HEK293 (cell line): ENCODE measurements around the gene TMCC2.

Experiments used
- CTCF ChIA-PET: fragments of 350-600 bp; formaldehyde crosslinking; extraction: SDS; loops from one replicate; lab custom pipeline; 2021; ENCODE audit warnings: antibody characterized with exemption; lab: Yijun Ruan, JAX
- POLR2A ChIA-PET: fragments of 300-600 bp; formaldehyde crosslinking; extraction: SDS; loops from one replicate; lab custom pipeline; 2020; ENCODE audit warnings: antibody characterized with exemption, inconsistent platforms; lab: Yijun Ruan, JAX
- H3K27ac ChIP-seq: fragments of 200-500 bp; sonication (Bioruptor generic); 2 replicates; pipeline ENCODE4 v1.5.1; 2014; ENCODE audit warnings: low read depth, low read length, control low read depth, inconsistent platforms; ENCODE audit errors: extremely low read depth
- H3K36me3 ChIP-seq, 2 experiments: fragments of 200-500 bp in 1 of 2; sonication (Bioruptor generic) in 1 of 2; 1 replicate in 1 of 2; 2 replicates in 1 of 2; pipeline ENCODE4 v1.5.1; 2014 to 2017; ENCODE audit warnings: inconsistent platforms in 2 of 2, low read length in 2 of 2; ENCODE audit not compliant: control insufficient read depth in 2 of 2, insufficient read depth in 1 of 2
- H3K4me1 ChIP-seq: fragments of 200-500 bp; sonication (Bioruptor generic); 2 replicates; pipeline ENCODE4 v1.5.1; 2014; ENCODE audit warnings: mild to moderate bottlenecking, low read length, inconsistent platforms; ENCODE audit not compliant: control insufficient read depth, insufficient read depth
- H3K4me3 ChIP-seq: 2 replicates; pipeline ENCODE4 v1.5.1; 2011; ENCODE audit warnings: low read depth, mild to moderate bottlenecking, control low read depth, low read length, moderate library complexity
- H3K9me3 ChIP-seq: fragments of 200-500 bp; sonication (Bioruptor generic); 2 replicates; pipeline ENCODE4 v1.5.1; 2014; ENCODE audit warnings: low read depth, low read length, inconsistent platforms; ENCODE audit not compliant: control insufficient read depth, insufficient read depth
- EGR2 ChIP-seq: fragments of 450-650 bp; formaldehyde crosslinking; IDR thresholded peaks from 2 replicates; pipeline ENCODE4 v1.5.1; 2016; ENCODE audit warnings: low read depth, missing biosample characterization, missing genetic modification characterization
- FEZF1 ChIP-seq: fragments of 450-650 bp; formaldehyde crosslinking; IDR thresholded peaks from 2 replicates; pipeline ENCODE4 v1.5.1; 2016; ENCODE audit warnings: missing biosample characterization, missing genetic modification characterization
- GLIS1 ChIP-seq: fragments of 450-650 bp; formaldehyde crosslinking; IDR thresholded peaks from 2 replicates; pipeline ENCODE4 v1.5.1; 2016; ENCODE audit warnings: missing biosample characterization, missing genetic modification characterization
- REPIN1 ChIP-seq: fragments of 450-650 bp; formaldehyde crosslinking; IDR thresholded peaks from 2 replicates; pipeline ENCODE4 v1.5.1; 2017; ENCODE audit warnings: missing biosample characterization, missing genetic modification characterization, low read depth
- SALL2 ChIP-seq: fragments of 450-650 bp; formaldehyde crosslinking; IDR thresholded peaks from 2 replicates; pipeline ENCODE4 v1.5.0; 2017; ENCODE audit warnings: missing biosample characterization, mild to moderate bottlenecking, missing genetic modification characterization, borderline replicate concordance
- WT1 ChIP-seq: fragments of 450-650 bp; formaldehyde crosslinking; IDR thresholded peaks from 2 replicates; pipeline ENCODE4 v1.5.1; 2016; ENCODE audit warnings: missing biosample characterization, missing genetic modification characterization
- ZBTB8A ChIP-seq: fragments of 450-650 bp; formaldehyde crosslinking; IDR thresholded peaks from 2 replicates; pipeline ENCODE4 v1.5.1; 2016; ENCODE audit warnings: missing biosample characterization, missing genetic modification characterization
- ZFP69B ChIP-seq: fragments of 450-650 bp; formaldehyde crosslinking; IDR thresholded peaks from 2 replicates; pipeline ENCODE4 v1.5.1; 2016; ENCODE audit warnings: missing biosample characterization, missing genetic modification characterization
- ZNF10 ChIP-seq: fragments of 450-650 bp; formaldehyde crosslinking; IDR thresholded peaks from 2 replicates; pipeline ENCODE4 v1.5.1; 2017; ENCODE audit warnings: missing biosample characterization, missing genetic modification characterization
- ZNF121 ChIP-seq: fragments of 450-650 bp; formaldehyde crosslinking; IDR thresholded peaks from 2 replicates; pipeline ENCODE4 v1.5.1; 2016; ENCODE audit warnings: missing biosample characterization, missing genetic modification characterization
- ZNF140 ChIP-seq: fragments of 450-650 bp; formaldehyde crosslinking; IDR thresholded peaks from 2 replicates; pipeline ENCODE4 v1.5.1; 2016; ENCODE audit warnings: missing biosample characterization, missing genetic modification characterization
- ZNF146 ChIP-seq: fragments of 450-650 bp; formaldehyde crosslinking; IDR thresholded peaks from 2 replicates; pipeline ENCODE4 v1.5.1; 2016; ENCODE audit warnings: missing biosample characterization, missing genetic modification characterization
- ZNF157 ChIP-seq: fragments of 450-650 bp; formaldehyde crosslinking; IDR thresholded peaks from 2 replicates; pipeline ENCODE4 v1.5.1; 2016; ENCODE audit warnings: missing biosample characterization, missing genetic modification characterization
- ZNF16 ChIP-seq: fragments of 450-650 bp; formaldehyde crosslinking; IDR thresholded peaks from 2 replicates; pipeline ENCODE4 v1.5.1; 2016; ENCODE audit warnings: low read depth, missing biosample characterization, missing genetic modification characterization
- ZNF19 ChIP-seq: fragments of 450-650 bp; formaldehyde crosslinking; IDR thresholded peaks from 2 replicates; pipeline ENCODE4; 2016; ENCODE audit warnings: missing biosample characterization, missing genetic modification characterization, low read depth
- ZNF202 ChIP-seq: fragments of 450-650 bp; formaldehyde crosslinking; IDR thresholded peaks from 2 replicates; pipeline ENCODE4 v1.5.1; 2016; ENCODE audit warnings: missing biosample characterization, missing genetic modification characterization, borderline replicate concordance
- ZNF302 ChIP-seq: fragments of 450-650 bp; formaldehyde crosslinking; IDR thresholded peaks from 2 replicates; pipeline ENCODE4 v1.5.1; 2016; ENCODE audit warnings: missing biosample characterization, missing genetic modification characterization, low read depth
- ZNF366 ChIP-seq: fragments of 450-650 bp; formaldehyde crosslinking; conservative IDR thresholded peaks from 2 replicates; pipeline ENCODE4 v1.5.1; 2016; ENCODE audit warnings: missing biosample characterization, missing genetic modification characterization
- ZNF391 ChIP-seq: fragments of 450-650 bp; formaldehyde crosslinking; IDR thresholded peaks from 2 replicates; pipeline ENCODE4 v1.5.1; 2016; ENCODE audit warnings: low read depth, missing biosample characterization, missing genetic modification characterization, borderline replicate concordance
- ZNF530 ChIP-seq: fragments of 450-650 bp; formaldehyde crosslinking; IDR thresholded peaks from 2 replicates; pipeline ENCODE4 v1.5.1; 2016; ENCODE audit warnings: low read depth, missing biosample characterization, missing genetic modification characterization
- ZNF610 ChIP-seq: fragments of 450-650 bp; formaldehyde crosslinking; IDR thresholded peaks from 2 replicates; pipeline ENCODE4 v1.5.1; 2016; ENCODE audit warnings: missing biosample characterization, missing genetic modification characterization, borderline replicate concordance
- ZNF660 ChIP-seq: fragments of 450-650 bp; IDR thresholded peaks from 2 replicates; pipeline ENCODE4 v1.5.1; 2018; ENCODE audit warnings: missing biosample characterization, mild to moderate bottlenecking, missing genetic modification characterization
- ZNF677 ChIP-seq: fragments of 450-650 bp; IDR thresholded peaks from 2 replicates; pipeline ENCODE4 v1.5.0; 2018; ENCODE audit warnings: missing biosample characterization, mild to moderate bottlenecking, missing genetic modification characterization, moderate library complexity
- ZNF76 ChIP-seq: fragments of 450-650 bp; formaldehyde crosslinking; IDR thresholded peaks from 2 replicates; pipeline ENCODE4; 2016; ENCODE audit warnings: low read depth, missing biosample characterization, missing genetic modification characterization, borderline replicate concordance
- ZNF768 ChIP-seq: fragments of 450-650 bp; formaldehyde crosslinking; IDR thresholded peaks from 2 replicates; pipeline ENCODE4 v1.5.1; 2018; ENCODE audit warnings: missing biosample characterization, mild to moderate bottlenecking, missing genetic modification characterization
- TF ChIP-seq, protein P1 (sequence below): fragments of 450-650 bp; formaldehyde crosslinking; IDR thresholded peaks from 2 replicates; pipeline ENCODE4 v1.5.1; 2016; ENCODE audit warnings: missing biosample characterization, missing genetic modification characterization
- TF ChIP-seq, protein P2 (sequence below): fragments of 450-650 bp; formaldehyde crosslinking; IDR thresholded peaks from 2 replicates; pipeline ENCODE4 v1.5.1; 2017; ENCODE audit warnings: missing biosample characterization, missing genetic modification characterization
- TF ChIP-seq, protein P3 (sequence below): fragments of 450-650 bp; formaldehyde crosslinking; IDR thresholded peaks from 2 replicates; pipeline ENCODE4 v1.5.1; 2016; ENCODE audit warnings: missing biosample characterization, missing genetic modification characterization
- TF ChIP-seq, protein P4 (sequence below): fragments of 450-650 bp; formaldehyde crosslinking; IDR thresholded peaks from 2 replicates; pipeline ENCODE4 v1.5.1; 2016; ENCODE audit warnings: missing biosample characterization, missing genetic modification characterization

Gene TMCC2

DNA sequence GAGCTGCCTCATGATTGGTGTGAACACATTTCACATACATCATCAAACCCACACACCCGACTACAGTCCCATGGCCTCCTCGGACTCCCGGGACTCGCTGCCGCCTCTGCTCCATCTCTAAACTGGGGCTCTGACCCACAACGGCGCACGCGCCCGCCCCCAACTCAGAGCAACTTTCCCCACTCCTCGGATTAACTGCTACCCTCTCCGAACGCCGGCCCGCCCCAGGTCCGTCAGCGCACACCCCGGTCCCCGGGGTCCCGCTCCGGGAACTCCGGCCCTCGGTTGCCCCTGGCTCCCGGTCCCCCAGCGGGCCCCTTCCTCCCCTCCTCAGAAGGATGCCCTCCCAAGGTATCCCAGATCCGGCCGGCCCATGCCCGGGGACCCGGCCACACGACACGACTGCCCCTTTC is 17.0 kb upstream of the TMCC2 start (continued):
- TF ChIP-seq EGR2 (tag by site-specific recombination) (peak; percentile 82), ZNF768 (tag by site-specific recombination) (no peak)
- TF ChIP-seq, protein P1, sequence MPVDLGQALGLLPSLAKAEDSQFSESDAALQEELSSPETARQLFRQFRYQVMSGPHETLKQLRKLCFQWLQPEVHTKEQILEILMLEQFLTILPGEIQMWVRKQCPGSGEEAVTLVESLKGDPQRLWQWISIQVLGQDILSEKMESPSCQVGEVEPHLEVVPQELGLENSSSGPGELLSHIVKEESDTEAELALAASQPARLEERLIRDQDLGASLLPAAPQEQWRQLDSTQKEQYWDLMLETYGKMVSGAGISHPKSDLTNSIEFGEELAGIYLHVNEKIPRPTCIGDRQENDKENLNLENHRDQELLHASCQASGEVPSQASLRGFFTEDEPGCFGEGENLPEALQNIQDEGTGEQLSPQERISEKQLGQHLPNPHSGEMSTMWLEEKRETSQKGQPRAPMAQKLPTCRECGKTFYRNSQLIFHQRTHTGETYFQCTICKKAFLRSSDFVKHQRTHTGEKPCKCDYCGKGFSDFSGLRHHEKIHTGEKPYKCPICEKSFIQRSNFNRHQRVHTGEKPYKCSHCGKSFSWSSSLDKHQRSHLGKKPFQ (tag by site-specific recombination): peak; percentile 95
- TF ChIP-seq, all 188 proteins: peak for 8

DNA sequence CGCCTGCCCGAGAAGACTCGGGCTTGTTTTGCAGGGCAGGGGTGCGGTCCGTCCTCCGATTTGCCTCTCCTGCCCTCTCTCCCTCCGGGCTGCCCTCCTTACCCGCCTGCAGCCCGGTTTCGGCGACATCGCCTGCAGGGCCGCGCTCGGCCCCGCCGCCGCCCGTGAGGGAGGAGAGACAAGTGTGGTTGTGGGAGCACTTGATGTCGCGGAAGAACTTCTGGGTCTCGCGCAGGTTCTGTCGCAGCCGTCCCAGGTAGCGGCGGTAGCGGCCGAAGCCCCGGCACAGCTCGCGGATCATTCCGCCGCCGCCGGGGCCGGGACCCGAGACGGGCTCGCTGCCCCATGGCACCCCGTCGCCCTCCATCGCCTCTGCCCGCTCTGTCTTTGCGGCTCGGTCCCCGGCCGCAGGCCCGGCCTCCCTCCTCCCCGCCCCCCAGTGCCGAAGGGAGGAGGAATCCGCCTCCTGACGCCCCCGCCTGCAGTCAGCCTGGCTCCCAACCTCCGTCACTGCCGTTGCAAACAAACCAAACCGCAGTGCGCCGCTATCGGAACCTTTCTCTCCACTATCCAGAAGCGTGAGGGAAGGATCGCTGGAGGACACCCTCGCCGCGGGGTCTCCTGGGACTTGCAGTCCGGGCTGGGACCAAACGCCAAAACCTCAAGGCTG is 16.4 kb upstream of the TMCC2 start, which contains the start of gene DSTYK:
Gene DSTYK, minus strand, starts transcription at position 534 of the 670 bp plus-strand sequence. Its CDS starts 167 bp downstream, at position 367.
- H3K4me1 ChIP-seq: peaks cover 3% of the 10 kb centered on the region; the same call in 1 of the 2 replicates
- no peaks in the 10 kb centered on the region for H3K9me3 ChIP-seq
- peak within 1 kb of the TSS; percentile 79 for H3K27ac ChIP-seq
- POLR2A ChIA-PET: interaction anchor here (0.6 to 1.9 kb wide), 3 partner anchors 18 to 90 kb away, joined by 4 to 9 read pairs (median 5); partner anchors contain the start of gene RBBP5
- H3K4me3 ChIP-seq: peak within 1 kb of the TSS; percentile 88
- H3K36me3 ChIP-seq: no peaks in the 10 kb centered on the region
- CTCF ChIA-PET: interaction anchor here (0.9 kb wide), 1 partner anchor 48 kb away, joined by 3 read pairs; no protein-coding TSS in a partner anchor
- peak; percentile 97 for TF ChIP-seq ZNF76 (tag by site-specific recombination)
- TF ChIP-seq ZNF19 (tag by site-specific recombination): peak; percentile 60
- TF ChIP-seq GLIS1: peak; percentile 62
- peak; percentile 55; the same call in 1 of the 2 replicates for TF ChIP-seq ZNF121 (tag by site-specific recombination)
- peak; percentile 87 for TF ChIP-seq ZNF610 (tag by site-specific recombination)
- peak; percentile 10; the same call in 1 of the 2 replicates for TF ChIP-seq ZNF10 (tag by site-specific recombination)
- no peak for TF ChIP-seq ZNF530 (tag by site-specific recombination)
- TF ChIP-seq, protein P2, sequence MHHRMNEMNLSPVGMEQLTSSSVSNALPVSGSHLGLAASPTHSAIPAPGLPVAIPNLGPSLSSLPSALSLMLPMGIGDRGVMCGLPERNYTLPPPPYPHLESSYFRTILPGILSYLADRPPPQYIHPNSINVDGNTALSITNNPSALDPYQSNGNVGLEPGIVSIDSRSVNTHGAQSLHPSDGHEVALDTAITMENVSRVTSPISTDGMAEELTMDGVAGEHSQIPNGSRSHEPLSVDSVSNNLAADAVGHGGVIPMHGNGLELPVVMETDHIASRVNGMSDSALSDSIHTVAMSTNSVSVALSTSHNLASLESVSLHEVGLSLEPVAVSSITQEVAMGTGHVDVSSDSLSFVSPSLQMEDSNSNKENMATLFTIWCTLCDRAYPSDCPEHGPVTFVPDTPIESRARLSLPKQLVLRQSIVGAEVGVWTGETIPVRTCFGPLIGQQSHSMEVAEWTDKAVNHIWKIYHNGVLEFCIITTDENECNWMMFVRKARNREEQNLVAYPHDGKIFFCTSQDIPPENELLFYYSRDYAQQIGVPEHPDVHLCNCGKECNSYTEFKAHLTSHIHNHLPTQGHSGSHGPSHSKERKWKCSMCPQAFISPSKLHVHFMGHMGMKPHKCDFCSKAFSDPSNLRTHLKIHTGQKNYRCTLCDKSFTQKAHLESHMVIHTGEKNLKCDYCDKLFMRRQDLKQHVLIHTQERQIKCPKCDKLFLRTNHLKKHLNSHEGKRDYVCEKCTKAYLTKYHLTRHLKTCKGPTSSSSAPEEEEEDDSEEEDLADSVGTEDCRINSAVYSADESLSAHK (tag by site-specific recombination): peak; percentile 72; the same call in 1 of the 2 replicates
- TF ChIP-seq, protein P3, sequence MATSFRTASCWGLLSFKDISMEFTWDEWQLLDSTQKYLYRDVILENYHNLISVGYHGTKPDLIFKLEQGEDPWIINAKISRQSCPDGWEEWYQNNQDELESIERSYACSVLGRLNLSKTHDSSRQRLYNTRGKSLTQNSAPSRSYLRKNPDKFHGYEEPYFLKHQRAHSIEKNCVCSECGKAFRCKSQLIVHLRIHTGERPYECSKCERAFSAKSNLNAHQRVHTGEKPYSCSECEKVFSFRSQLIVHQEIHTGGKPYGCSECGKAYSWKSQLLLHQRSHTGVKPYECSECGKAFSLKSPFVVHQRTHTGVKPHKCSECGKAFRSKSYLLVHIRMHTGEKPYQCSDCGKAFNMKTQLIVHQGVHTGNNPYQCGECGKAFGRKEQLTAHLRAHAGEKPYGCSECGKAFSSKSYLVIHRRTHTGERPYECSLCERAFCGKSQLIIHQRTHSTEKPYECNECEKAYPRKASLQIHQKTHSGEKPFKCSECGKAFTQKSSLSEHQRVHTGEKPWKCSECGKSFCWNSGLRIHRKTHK: no peak
- peak; percentile 95 for TF ChIP-seq ZFP69B
- TF ChIP-seq ZNF302 (tag by site-specific recombination): no peak
- TF ChIP-seq ZNF146 (tag by site-specific recombination): peak; percentile 69; the same call in 1 of the 2 replicates
- no peak for TF ChIP-seq ZNF140 (tag by site-specific recombination)
- TF ChIP-seq, protein P4, sequence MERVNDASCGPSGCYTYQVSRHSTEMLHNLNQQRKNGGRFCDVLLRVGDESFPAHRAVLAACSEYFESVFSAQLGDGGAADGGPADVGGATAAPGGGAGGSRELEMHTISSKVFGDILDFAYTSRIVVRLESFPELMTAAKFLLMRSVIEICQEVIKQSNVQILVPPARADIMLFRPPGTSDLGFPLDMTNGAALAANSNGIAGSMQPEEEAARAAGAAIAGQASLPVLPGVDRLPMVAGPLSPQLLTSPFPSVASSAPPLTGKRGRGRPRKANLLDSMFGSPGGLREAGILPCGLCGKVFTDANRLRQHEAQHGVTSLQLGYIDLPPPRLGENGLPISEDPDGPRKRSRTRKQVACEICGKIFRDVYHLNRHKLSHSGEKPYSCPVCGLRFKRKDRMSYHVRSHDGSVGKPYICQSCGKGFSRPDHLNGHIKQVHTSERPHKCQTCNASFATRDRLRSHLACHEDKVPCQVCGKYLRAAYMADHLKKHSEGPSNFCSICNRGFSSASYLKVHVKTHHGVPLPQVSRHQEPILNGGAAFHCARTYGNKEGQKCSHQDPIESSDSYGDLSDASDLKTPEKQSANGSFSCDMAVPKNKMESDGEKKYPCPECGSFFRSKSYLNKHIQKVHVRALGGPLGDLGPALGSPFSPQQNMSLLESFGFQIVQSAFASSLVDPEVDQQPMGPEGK (tag by site-specific recombination): peak; percentile 98
- TF ChIP-seq REPIN1 (tag by site-specific recombination): peak; percentile 99
- TF ChIP-seq ZNF391: peak; percentile 98; the same call in 1 of the 2 replicates
- peak; percentile 99 for TF ChIP-seq ZNF660 (tag by site-specific recombination)
- peak; percentile 95 for TF ChIP-seq SALL2 (tag by site-specific recombination)
- TF ChIP-seq ZNF202 (tag by site-specific recombination): no peak; the same call in 1 of the 2 replicates
- peak; percentile 73 for TF ChIP-seq WT1 (tag by site-specific recombination)
- TF ChIP-seq ZNF16: no peak
- no peak for TF ChIP-seq ZNF157
- peak; percentile 86 for TF ChIP-seq ZNF366 (tag by site-specific recombination)
- peak; percentile 91 for TF ChIP-seq ZBTB8A (tag by site-specific recombination)
- TF ChIP-seq ZNF677 (tag by site-specific recombination): no peak
- peak; percentile 32; the same call in 1 of the 2 replicates for TF ChIP-seq FEZF1
